Motor neuron (in vitro differentiated cells): ENCODE results near the gene PCYT1A. TPM values are rescaled to one million over a fixed set of nuclear protein-coding genes. Genes with fewer than 3 reads are reported as not detected.
A peak's percentile ranks its signal among the peaks of the same experiment; 100 is the strongest.

Experiments used
- ATAC-seq, 8 experiments: fragments of 200-7000 bp; cut with Tn5 transposase; replicated peaks in 6 of 8; 2 replicates each; pipeline ENCODE4 v1.8.0; 2021; ENCODE audit warnings: mild to moderate bottlenecking in 8 of 8, moderate library complexity in 8 of 8
- H3K27ac ChIP-seq, 2 donors: fragments of 250-450 bp; sonication (Bioruptor Pico); 2 replicates each; pipeline ENCODE4 v1.9.0; 2021; ENCODE audit warnings: antibody characterized with exemption in 2 of 2, mild to moderate bottlenecking in 2 of 2, moderate library complexity in 1 of 2
- H3K4me1 ChIP-seq, 2 donors: fragments of 250-450 bp; sonication (Bioruptor Pico); replicated peaks in 1 of 2; 2 replicates each; pipeline ENCODE4 v1.6.1; 2021; ENCODE audit warnings: antibody characterized with exemption in 2 of 2, mild to moderate bottlenecking in 2 of 2, moderate library complexity in 1 of 2
- H3K4me3 ChIP-seq, 5 donors: fragments of 250-450 bp; sonication (Bioruptor Pico); 2 replicates each; pipeline ENCODE4 v1.9.0; 2021; ENCODE audit warnings: antibody characterized with exemption in 5 of 5, mild to moderate bottlenecking in 5 of 5, moderate library complexity in 4 of 5
- WGBS, 10 experiments: fragments of 450-650 bp; shearing (Covaris generic); methylation state at CpG; one replicate each; pipeline ENCODE4 v1.0.0; 2022; 5-methylcytosine and 5-hydroxymethylcytosine counted together
- in situ Hi-C, 9 experiments: fragments of 400-800 bp; cut with MboI; loops; one replicate each; pipeline ENCODE4 v1.15.0; 2021; ENCODE audit warnings: low sequenced_read_pairs in 9 of 9, low pct_unique_long_range_greater_than_20kb in 2 of 9; ENCODE audit not compliant: unreplicated experiment in 9 of 9
- total RNA-seq, 8 experiments: library from RNA; unstranded; fragments of 300-600 nt; gene quantifications; 2 replicates each; pipeline versions ENCODE4 v1.2.3 to v1.2.4, GENCODE V29; 2022

The PCYT1A gene
- total RNA-seq: 10 to 100 TPM; 13.8 to 80.3 (median 32.2) TPM

DNA sequence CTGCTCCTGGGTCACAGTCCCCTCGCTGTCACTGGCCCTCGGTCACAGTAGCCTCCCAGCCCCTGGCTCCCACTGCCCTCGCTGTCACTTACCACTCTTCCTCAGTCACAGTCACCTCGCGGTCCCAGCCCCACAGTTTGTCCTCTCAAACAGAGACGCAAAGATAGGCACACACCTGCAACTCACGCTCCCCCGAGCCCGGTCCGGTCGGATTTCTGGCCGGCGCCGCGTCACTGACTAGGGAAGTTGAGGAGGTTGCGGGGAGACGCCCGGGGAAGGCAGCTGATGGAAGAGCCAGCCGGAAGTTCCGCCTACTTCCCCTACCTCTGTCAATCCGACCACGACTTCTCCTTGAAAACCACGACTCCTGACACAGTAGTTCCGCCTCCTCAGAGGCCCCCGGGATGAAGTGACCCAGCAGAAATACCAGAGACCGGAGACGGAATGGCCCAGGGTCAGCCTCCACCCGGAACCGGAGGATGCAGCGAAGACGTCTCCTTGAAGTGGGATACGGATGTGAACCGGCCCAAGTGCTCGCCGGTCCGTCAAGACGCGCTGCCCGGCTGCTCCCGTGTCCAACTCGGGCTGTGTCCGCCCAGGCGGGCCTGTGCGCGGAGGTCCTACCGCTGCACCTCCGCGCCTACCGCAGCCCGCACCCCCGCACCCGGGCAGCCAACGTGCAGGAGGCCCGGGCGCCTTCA is at the start of gene PCYT1A:
Gene PCYT1A, minus strand, starts transcription at position 287 of the 701 bp plus-strand sequence. CDS start 17,195 bp downstream, outside the sequence.
- in situ Hi-C loops: no loop called here
- Histone ChIP-seq H3K4me1 (peaks cover 10 to 28% of the 10 kb centered on the region in 2 donors), H3K27ac (peak within 1 kb of the TSS; percentile 89 to 92), H3K4me3 (peak within 1 kb of the TSS; percentile 56 to 98 (median 73))
- 0 to 2% (median 0%) methylated on average over 1 to 33 of the region's 55 CpGs for whole genome bisulfite sequencing, 10 experiments
- ATAC-seq: peak; percentile 92 to 97 (median 94)

DNA sequence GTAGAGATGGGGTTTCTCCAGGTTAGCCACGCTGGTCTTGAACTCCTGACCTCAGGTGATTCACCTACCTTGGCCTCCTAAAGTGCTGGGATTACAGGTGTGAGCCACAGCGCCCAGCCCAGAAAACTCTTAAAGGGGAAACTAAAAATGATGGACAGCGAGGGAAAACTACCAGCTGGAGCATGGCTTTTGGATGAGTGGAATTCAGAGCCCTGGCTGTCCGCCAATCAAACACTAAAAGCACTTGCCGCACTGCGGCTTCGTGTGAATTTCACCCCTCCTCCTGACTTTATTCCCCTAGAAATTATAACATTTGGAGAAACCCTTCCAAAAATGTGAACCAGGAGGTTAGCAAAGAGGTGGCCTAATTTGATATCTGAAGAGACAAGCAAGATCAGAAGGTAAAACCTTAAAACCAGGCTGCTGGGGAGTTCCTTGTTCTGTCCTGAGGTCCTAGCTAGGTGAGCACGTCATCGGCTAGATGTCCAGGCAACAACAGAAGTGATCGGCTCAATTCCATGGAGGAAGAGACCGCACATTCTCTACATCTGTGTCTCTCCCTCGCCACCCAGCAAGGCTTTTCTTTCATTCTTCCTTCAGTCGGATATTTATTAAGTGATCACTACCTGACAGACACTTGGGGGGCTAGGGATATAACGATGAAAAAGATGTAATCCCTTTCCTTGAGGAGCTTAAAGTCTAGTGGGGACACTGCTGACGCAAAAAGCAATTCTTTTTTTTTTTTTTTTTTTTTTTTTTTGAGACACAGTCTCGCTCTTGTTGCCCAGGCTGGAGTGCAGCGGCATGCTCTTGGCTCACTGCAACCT is 49.0 kb upstream of the PCYT1A start:
- 21 to 100% (median 84%) methylated on average over 1 to 15 of the region's 17 CpGs for WGBS, 10 experiments
- Histone ChIP-seq H3K27ac (no peak overlapping the region), H3K4me3 (no peak overlapping the region), H3K4me1 (no peaks in the 10 kb centered on the region)
- in situ Hi-C loops: no loop called here
- ATAC-seq: no peak

DNA sequence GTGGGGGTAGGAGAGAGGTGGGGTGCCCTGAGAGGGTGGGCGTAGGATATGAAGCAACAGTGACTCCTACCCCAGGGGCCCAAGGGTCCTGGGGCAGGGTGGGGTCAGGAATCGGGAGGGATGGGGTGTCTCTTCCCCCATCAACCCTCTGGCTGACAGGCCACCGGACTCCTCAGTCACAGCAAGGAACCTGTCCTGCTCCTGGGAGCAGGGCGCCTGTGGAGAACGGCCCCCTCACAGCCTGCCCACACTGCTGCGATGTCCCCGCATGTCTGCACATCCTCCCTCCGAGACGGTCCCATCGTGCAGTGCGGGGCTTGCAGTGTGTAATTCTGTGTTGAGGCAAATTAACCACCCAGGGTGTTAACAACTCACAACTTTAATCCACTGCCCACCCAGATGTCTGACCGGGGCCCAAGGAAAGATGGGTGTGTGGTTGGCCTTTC is 48.0 kb upstream of the PCYT1A start:
- no peak overlapping the region for H3K27ac ChIP-seq
- 20 to 80% methylated on average over 1 of the region's 12 CpGs; no CpG with 5 or more reads in 8 of the 10 experiments for WGBS, 10 experiments
- ATAC-seq: peak in 2 of 8 experiments; percentile 12 to 15
- in situ Hi-C loops: no loop called here
- H3K4me1 ChIP-seq: no peaks in the 10 kb centered on the region
- no peak overlapping the region for H3K4me3 ChIP-seq

DNA sequence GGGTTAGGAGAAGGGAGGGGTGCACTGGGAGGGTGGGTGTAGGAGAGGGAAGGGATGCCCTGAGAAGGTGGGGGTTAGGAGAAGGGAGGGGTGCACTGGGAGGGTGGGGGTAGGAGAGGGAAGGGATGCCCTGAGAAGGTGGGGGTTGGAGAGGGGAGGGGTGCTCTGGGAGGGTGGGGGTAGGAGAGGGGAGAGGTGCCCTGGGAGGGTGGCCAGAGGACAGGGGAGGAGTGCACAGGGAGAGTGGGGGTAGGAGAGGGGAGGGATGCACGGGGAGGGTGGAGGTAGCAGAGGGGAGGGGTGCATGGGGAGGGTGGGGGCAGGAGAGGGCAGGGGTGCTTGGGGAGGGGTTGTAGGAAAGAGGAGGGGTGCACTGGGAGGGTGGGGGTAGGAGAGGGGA is 47.5 kb upstream of the PCYT1A start:
- Histone ChIP-seq H3K4me3 (no peak overlapping the region), H3K27ac (no peak overlapping the region), H3K4me1 (no peaks in the 10 kb centered on the region)
- in situ Hi-C loops: no loop called here
- no CpG with 5 or more reads among the region's 1 CpG for WGBS, 10 experiments
- ATAC-seq: no peak

DNA sequence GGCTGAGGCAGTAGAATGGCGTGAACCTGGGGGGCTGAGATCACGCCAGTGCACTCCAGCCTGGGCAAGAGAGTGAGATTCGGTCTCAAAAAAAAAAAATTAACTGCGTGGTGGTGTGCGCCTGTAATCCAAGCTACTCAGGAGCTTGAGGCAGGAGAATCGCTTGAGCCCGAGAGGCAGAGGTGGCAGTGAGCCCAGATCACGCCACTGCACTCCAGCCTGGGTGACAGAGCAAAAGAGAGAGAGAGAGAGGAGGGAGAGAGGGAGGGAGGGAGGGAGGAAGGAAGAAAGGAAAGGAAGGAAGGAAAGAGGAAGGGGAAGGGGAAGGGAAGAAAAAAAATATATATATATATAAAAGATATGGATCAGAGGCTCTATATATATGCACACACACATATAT is 44.6 kb upstream of the PCYT1A start:
- in situ Hi-C loops: no loop called here

DNA sequence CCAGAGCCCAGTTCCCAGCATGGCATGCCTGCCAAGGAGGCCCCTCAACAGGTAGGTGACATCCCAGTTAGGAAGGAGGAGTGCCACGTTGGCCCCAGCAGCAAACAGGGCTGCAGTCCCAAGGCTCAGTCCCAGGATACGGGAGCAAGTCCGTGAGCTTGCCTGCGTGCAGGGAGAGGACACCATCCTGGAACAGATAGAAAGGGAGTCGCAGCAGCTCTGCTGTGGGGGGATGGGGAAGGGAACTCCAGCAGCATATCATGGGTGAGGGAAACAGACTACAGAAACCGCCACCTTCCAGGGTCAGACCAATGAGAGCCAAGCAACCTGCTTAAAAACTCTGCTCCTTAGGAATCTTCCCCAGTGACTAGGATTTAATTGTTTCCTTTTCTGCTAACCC is 39.9 kb upstream of the PCYT1A start:
- 20 to 65% (median 63%) methylated on average over 1 to 2 of the region's 6 CpGs; no CpG with 5 or more reads in 7 of the 10 experiments for WGBS, 10 experiments
- H3K27ac ChIP-seq: no peak overlapping the region
- no peaks in the 10 kb centered on the region for H3K4me1 ChIP-seq
- ATAC-seq: peak in 2 of 8 experiments; percentile 15 to 17
- in situ Hi-C loops: no loop called here
- H3K4me3 ChIP-seq: no peak overlapping the region

More for the DNA sequence above, 44.6 kb upstream of the PCYT1A start:
- 50 to 100% (median 74%) methylated on average over 1 to 8 of the region's 8 CpGs; no CpG with 5 or more reads in 4 of the 10 experiments for WGBS, 10 experiments
- Histone ChIP-seq H3K4me3 (no peak overlapping the region), H3K4me1 (no peaks in the 10 kb centered on the region), H3K27ac (no peak overlapping the region)
- ATAC-seq: no peak

DNA sequence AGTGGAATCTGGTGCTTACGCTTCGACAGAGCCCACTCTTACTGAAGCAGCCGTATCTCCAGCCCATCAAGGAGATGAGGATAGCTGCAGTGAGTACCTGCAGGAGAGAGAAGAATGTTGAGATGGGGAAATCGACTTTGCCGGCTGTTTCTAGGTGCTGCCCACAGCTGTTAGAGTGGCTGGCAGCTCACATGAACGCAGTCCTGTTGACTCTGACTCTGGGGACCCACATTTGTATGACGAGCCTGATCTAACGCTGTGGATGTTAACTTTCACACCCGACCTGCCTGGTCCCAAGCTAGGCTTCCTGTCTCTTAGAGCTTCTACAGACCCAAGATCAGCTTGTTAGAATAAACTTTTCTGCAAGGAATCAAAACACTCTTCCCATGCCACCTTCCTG is 39.4 kb upstream of the PCYT1A start:
- no peak for ATAC-seq
- no peak overlapping the region for H3K4me3 ChIP-seq
- in situ Hi-C loops: no loop called here
- no peaks in the 10 kb centered on the region for H3K4me1 ChIP-seq
- H3K27ac ChIP-seq: no peak overlapping the region
- 69 to 94% (median 82%) methylated on average over 1 to 8 of the region's 9 CpGs; no CpG with 5 or more reads in 4 of the 10 experiments for WGBS, 10 experiments

DNA sequence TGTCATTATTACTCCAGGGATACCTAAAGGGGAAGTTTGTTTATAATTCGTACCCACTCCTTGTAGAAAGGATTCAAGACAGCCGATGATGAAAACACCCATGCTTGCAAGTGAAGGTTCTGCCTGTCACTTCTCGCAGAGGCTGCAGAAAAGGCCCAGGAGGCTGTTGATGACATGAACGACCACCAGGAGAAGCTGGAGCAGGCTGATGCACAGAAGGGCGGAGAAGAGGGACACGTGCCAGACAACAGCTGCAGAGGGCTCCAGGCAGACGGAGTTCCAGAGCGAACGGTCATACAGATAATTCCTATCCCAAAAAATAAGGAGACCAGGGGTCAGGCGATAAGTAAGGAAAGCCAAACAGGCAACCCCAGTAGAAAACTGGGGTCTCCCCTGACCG is 36.2 kb upstream of the PCYT1A start:
- peaks cover 0 to 3% of the 10 kb centered on the region in 2 donors for H3K4me1 ChIP-seq
- 0 to 79% (median 49%) methylated on average over 1 to 10 of the region's 11 CpGs; no CpG with 5 or more reads in 1 of the 10 experiments for WGBS, 10 experiments
- ATAC-seq: peak in 2 of 8 experiments; percentile 38 to 89
- in situ Hi-C loops: no loop called here
- no peak overlapping the region for H3K4me3 ChIP-seq
- H3K27ac ChIP-seq: no peak overlapping the region

DNA sequence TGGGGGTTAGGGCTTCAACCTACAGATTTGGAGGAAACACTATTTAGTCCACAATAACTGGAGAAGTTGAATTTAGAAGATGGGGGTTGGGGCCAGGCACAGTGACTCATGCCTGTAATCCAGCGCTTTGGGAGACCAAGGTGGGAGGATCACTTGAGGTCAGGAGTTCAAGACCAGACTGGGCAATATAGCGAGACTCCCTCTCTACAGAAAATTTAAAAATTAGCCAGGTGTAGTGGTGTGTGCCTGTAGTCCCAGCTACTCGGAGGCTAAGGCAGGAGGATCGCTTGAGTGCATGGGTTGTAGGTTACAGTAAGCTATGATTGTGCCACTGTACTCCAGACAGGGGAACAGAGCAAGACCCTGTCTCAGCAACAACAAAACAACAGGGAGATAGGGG is 35.5 kb upstream of the PCYT1A start:
- Histone ChIP-seq H3K4me1 (peaks cover 0 to 3% of the 10 kb centered on the region in 2 donors), H3K4me3 (no peak overlapping the region), H3K27ac (no peak overlapping the region)
- WGBS, 10 experiments: 92 to 100% (median 94%) methylated on average over 1 to 4 of the region's 4 CpGs; no CpG with 5 or more reads in 6 of the 10 experiments
- in situ Hi-C loops: no loop called here
- no peak for ATAC-seq

DNA sequence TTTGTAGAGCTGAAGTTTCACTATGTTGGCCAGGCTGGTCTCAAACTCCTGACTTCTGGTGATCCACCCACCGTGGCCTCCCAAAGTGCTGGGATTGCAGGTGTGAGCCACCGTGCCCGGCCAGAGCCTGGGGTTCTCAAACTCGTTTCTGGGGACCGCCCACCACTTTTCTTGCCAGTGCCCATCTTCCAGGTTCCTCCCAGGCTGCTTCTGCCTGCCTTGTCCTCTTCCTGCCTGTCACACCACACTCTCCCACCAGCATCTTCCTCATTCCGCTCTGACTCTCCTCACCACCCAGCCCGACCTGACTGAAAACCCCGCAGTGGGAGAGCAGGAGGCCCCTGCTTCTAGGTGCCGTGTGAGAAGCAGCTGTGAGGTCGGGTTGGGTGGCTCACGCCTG is 33.6 kb upstream of the PCYT1A start:
- ATAC-seq: no peak
- WGBS, 10 experiments: 76 to 100% (median 93%) methylated on average over 1 to 7 of the region's 11 CpGs; no CpG with 5 or more reads in 2 of the 10 experiments
- Histone ChIP-seq H3K4me1 (peaks cover 5 to 6% of the 10 kb centered on the region in 2 donors), H3K27ac (no peak overlapping the region), H3K4me3 (no peak overlapping the region)
- in situ Hi-C loops: no loop called here

DNA sequence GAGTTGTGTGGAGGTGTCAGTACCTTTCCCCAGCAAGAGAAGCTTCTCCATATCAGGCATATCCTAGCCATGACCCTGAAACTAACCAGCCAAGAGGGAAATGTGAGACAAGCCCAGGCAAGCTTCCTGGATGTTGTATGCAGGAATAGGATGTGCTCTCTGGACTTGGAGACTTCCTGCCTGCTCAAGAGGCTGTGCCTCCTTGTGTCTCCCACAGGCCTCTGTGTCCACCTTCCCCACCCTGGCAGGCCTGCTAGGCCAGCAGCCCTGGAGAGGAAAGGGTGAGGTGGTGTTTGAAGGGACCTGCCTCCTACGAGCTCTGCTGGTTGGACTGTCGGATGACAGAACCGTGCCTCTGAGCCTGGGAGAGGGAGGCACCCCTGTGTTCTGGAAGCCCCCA is 32.6 kb upstream of the PCYT1A start:
- WGBS, 10 experiments: 60 to 100% (median 75%) methylated on average over 1 to 3 of the region's 3 CpGs; no CpG with 5 or more reads in 6 of the 10 experiments
- in situ Hi-C loops: no loop called here
- Histone ChIP-seq H3K27ac (no peak overlapping the region), H3K4me3 (no peak overlapping the region), H3K4me1 (peaks cover 5 to 6% of the 10 kb centered on the region in 2 donors)
- ATAC-seq: no peak

DNA sequence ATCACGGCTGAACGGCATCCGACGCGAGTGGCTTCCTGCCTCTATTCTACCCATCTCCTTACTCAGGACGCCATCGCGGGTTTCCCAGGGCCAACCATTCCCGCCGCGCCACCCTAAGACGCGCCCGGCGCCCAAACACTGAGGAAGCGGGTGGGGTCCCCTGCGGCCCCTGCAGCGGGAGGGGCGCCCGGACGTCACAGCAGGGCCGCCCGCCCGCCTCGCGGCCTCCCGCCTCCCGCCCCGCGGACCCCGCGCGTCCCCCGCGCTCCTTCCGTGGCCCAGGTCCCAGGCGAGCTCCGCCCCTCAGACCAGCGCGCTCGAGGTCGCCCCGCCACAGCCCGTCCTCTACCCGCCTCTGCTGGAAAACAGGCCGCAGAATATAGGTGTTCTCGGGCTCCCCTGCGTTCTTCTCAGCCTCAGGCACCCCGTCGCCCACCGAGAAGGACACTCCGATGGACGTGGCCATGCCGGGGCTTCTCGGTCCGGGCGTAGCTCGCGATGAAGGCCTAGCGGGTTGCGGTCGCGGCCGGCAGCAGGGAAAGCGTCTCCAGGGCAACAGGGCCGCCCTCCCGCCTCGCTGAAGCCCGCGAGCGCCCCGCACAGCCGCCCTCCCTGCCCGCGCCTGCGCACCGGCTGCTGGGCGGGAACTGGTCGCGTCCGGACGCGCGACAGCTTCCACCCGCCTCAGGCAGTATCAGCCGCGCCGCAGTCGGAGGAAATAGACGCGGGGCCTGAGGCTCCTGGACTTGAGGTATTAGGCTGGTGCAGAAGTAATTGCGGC is 30.4 kb upstream of the PCYT1A start, which contains the start of gene DYNLT2B:
Gene DYNLT2B, minus strand, starts transcription at position 554 of the 781 bp plus-strand sequence. Its CDS starts 88 bp downstream, at position 466.
- Histone ChIP-seq H3K4me3 (peak within 1 kb of the TSS; percentile 50 to 79 (median 73)), H3K27ac (peak within 1 kb of the TSS; percentile 74 to 85), H3K4me1 (peaks cover 5 to 6% of the 10 kb centered on the region in 2 donors)
- WGBS, 10 experiments: 0% methylated on average over 1 to 6 of the region's 92 CpGs; no CpG with 5 or more reads in 8 of the 10 experiments
- ATAC-seq: peak; percentile 72 to 92 (median 89)
- in situ Hi-C loops: no loop called here
